Gastrocnemius medialis (tissue), 4 donors: ENCODE data around the gene GSTM1.
A peak's percentile ranks its signal among the peaks of the same experiment; 100 is the strongest.

ENCODE experiments used
- CTCF ChIP-seq, 5 experiments: fragments of 450-650 bp in 3 of 5; fragments of 200-600 bp in 2 of 5; sonication (generic) in 2 of 5; IDR thresholded peaks in 4 of 5; conservative IDR thresholded peaks in 1 of 5; 1 replicate in 4 of 5; 2 replicates in 1 of 5; pipeline ENCODE4 v1.5.1; 2016 to 2019; ENCODE audit warnings: antibody characterized with exemption in 5 of 5, mild to moderate bottlenecking in 3 of 5, moderate library complexity in 3 of 5
- POLR2A ChIP-seq, 2 donors: fragments of 450-650 bp; IDR thresholded peaks; one replicate each; pipeline ENCODE4 v1.6.1; 2017; ENCODE audit warnings: antibody characterized with exemption in 2 of 2, mild to moderate bottlenecking in 2 of 2, moderate library complexity in 2 of 2

DNA sequence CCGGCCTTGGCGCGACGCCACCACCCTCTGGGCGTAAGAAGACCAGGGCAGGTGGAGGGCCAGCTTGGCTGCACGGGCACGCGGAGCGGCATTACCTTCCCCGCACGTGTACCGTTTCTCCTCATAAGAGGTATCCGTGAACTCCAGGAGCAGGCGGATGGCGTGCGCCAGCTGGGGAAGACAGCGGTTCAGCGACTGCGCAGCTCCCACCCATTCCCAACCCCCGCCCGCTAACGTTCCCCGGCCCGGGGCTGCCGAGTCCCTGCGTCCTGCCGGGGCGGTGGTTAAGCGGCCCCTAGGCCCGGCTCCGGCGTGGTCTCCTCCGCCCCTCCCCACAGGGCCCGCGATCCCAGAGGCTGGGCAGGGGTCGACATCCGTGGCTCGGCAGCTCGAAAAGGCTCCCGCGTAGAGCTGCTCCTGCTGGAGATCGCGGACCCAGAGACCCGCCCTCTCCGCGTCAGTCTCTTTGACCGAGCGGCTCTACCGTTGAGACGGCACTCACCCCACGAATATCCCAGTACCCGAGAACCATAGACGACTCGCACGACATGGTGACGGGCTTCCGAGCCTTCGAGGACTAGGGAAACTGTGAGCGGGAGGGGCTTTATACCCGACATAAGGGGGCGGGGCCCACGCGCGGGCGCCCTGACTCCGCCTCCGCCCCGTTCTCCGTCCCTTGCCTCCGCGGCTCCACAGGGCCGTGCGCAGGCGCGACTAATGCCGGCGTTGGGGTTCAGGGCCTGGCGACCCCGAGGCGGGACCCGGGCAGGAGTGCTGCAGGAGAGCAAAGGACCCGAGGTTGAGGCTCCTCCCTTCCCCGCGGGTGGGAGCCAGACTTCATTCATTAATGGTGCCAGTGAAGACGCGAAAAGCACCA is 52.4 kb downstream of the GSTM1 start:
- peak; percentile 78 to 91 for TF ChIP-seq POLR2A (IDR thresholded peaks at IDR 0.05)
- no peak for TF ChIP-seq CTCF (IDR thresholded peaks at IDR 0.05 in 4 of 5, conservative IDR thresholded peaks at IDR 0.05 in 1 of 5)
